22Rv1 (cell line): ENCODE measurements around the gene RANBP17.

Source experiments
- CTCF ChIP-seq: fragments of 450-650 bp; IDR thresholded peaks from 2 replicates; pipeline ENCODE4 v1.5.1; 2017; ENCODE audit warnings: mild to moderate bottlenecking
- ZFX ChIP-seq: fragments of 450-650 bp; IDR thresholded peaks from 2 replicates; pipeline ENCODE4 v1.6.1; 2017; ENCODE audit warnings: antibody characterized with exemption, borderline replicate concordance

GRCh38 chr5:171295801-171296200, 434.0 kb downstream of the RANBP17 start:
- TF ChIP-seq CTCF (no peak), ZFX (no peak)
